Body of pancreas (tissue), 4 donors: ENCODE measurements around the gene ADRA1B. TPM values are rescaled to one million over a fixed set of nuclear protein-coding genes. Genes with fewer than 3 reads are reported as not detected.

Experiments
- ATAC-seq: fragments of 150-250 bp; one replicate; pipeline ENCODE4 v1.9.1; 2016
- DNase-seq, 4 donors: peaks; one replicate each; pipeline ENCODE4 v3.0.0-alpha.2; 2019
- H3K27ac ChIP-seq, 4 donors: fragments of 200-600 bp; sonication (generic); 1 replicate in 3 of 4; 2 replicates in 1 of 4; pipeline versions ENCODE4 v1.5.1 to v1.6.1; 2016 to 2019; ENCODE audit warnings: mild to moderate bottlenecking in 1 of 4, mixed read lengths in 1 of 4, moderate library complexity in 1 of 4
- H3K27me3 ChIP-seq, 2 donors: fragments of 200-600 bp; sonication (generic); one replicate each; pipeline ENCODE4 v1.6.0; 2016; ENCODE audit warnings: mild to moderate bottlenecking in 1 of 2
- H3K36me3 ChIP-seq, 2 donors: fragments of 200-600 bp; sonication (generic); replicated peaks in 1 of 2; 2 replicates each; pipeline ENCODE4 v1.5.1; 2016; ENCODE audit warnings: low read depth in 2 of 2; ENCODE audit not compliant: insufficient read depth in 1 of 2
- H3K4me1 ChIP-seq: fragments of 200-600 bp; sonication (generic); one replicate; pipeline ENCODE4 v1.6.0; 2016
- H3K4me3 ChIP-seq, 2 donors: fragments of 200-600 bp; sonication (generic); 1 replicate in 1 of 2; 2 replicates in 1 of 2; pipeline ENCODE4 v1.5.1; 2016 to 2019
- H3K9me3 ChIP-seq, 3 donors: fragments of 200-600 bp; sonication (generic); 1 replicate in 2 of 3; 2 replicates in 1 of 3; pipeline ENCODE4 v1.5.1; 2016
- POLR2A ChIP-seq, 3 donors: fragments of 450-650 bp; IDR thresholded peaks; one replicate each; pipeline ENCODE4 v1.6.1; 2016; ENCODE audit warnings: antibody characterized with exemption in 3 of 3, mild to moderate bottlenecking in 2 of 3
- WGBS, 2 donors: methylation state at CpG; one replicate each; pipeline ENCODE4 v1.1.5; 2017; 5-methylcytosine and 5-hydroxymethylcytosine counted together
- intact Hi-C: fragments of 100-400 bp; cut with DNase I; formaldehyde crosslinking; loops from one replicate; pipeline ENCODE4 v1.15.1; 2023
- total RNA-seq, 2 donors: library from RNA; depleted of rRNA; stranded (reverse); fragments of >200 nt; gene quantifications; one replicate each; pipeline ENCODE4 v1.1.0, GENCODE V29; 2016
- TF ChIP-seq, protein P1 (sequence below), 7 experiments: fragments of 450-650 bp in 4 of 7; fragments of 200-600 bp in 3 of 7; sonication (generic) in 3 of 7; IDR thresholded peaks; one replicate each; pipeline ENCODE4 v1.5.1; 2016 to 2019; ENCODE audit warnings: antibody characterized with exemption in 7 of 7

Gene ADRA1B
- total RNA-seq, 2 donors from 2014 or later = 0.26 to 4.0 TPM

DNA sequence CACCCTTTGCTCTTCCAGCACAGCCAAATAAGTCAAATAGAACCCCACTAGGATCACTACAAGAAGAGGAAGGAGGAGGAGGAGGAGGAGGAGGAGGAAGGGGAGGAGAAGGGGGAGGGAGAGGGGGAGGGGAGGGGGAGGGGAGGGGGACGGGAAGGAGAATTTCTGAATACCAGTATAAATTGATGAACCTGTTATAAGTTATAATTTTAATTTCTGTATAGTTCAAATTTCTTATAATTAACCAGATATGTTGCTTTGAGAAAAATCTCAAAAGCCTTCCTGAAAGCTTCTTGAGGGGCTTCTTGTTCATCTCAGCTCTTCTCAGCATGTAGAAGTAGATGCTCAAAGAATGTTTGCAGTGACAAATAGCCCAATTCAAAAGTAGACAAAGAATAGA is 15.0 kb upstream of the ADRA1B start:
- Histone ChIP-seq H3K36me3 (peaks cover 0 to 4% of the 10 kb centered on the region in 2 donors), H3K9me3 (no peaks in the 10 kb centered on the region), H3K27ac (no peak overlapping the region), H3K27me3 (no peaks in the 10 kb centered on the region), H3K4me3 (no peak overlapping the region), H3K4me1 (no peaks in the 10 kb centered on the region)
- no peak for DNase-seq
- 47 to 63% methylated on average over 1 of the region's 1 CpG for WGBS, 2 donors
- intact Hi-C loops = no loop called here
- ATAC-seq = no peak
- TF ChIP-seq, protein P1, sequence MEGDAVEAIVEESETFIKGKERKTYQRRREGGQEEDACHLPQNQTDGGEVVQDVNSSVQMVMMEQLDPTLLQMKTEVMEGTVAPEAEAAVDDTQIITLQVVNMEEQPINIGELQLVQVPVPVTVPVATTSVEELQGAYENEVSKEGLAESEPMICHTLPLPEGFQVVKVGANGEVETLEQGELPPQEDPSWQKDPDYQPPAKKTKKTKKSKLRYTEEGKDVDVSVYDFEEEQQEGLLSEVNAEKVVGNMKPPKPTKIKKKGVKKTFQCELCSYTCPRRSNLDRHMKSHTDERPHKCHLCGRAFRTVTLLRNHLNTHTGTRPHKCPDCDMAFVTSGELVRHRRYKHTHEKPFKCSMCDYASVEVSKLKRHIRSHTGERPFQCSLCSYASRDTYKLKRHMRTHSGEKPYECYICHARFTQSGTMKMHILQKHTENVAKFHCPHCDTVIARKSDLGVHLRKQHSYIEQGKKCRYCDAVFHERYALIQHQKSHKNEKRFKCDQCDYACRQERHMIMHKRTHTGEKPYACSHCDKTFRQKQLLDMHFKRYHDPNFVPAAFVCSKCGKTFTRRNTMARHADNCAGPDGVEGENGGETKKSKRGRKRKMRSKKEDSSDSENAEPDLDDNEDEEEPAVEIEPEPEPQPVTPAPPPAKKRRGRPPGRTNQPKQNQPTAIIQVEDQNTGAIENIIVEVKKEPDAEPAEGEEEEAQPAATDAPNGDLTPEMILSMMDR (IDR thresholded peaks at IDR 0.05) = no peak
- TF ChIP-seq POLR2A (IDR thresholded peaks at IDR 0.05) = no peak

DNA sequence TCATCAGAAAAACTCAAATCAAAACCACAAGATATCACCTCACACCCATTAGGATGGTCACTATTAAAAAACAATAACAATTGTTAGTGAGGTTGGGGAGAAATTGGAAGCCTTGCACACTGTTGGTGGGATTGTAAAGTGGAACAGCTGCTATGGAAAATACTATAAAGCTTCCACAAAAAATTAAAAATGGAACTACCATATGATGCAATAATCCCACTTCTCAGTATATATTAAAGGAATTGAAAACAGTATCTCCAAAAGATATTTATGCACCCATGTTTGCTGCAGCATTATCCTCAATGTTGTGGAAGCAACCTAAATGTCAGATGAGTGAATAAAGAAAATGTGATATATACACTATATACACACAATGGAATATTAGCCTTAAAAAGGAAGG is 14.5 kb upstream of the ADRA1B start:
- H3K4me1 ChIP-seq = no peaks in the 10 kb centered on the region
- H3K27ac ChIP-seq = no peak overlapping the region
- no peak for TF ChIP-seq POLR2A (IDR thresholded peaks at IDR 0.05)
- TF ChIP-seq, protein P1 (IDR thresholded peaks at IDR 0.05) = no peak
- intact Hi-C loops = no loop called here
- H3K27me3 ChIP-seq = no peaks in the 10 kb centered on the region
- no peak for ATAC-seq
- no peak overlapping the region for H3K4me3 ChIP-seq
- peaks cover 0 to 4% of the 10 kb centered on the region in 2 donors for H3K36me3 ChIP-seq
- no peaks in the 10 kb centered on the region for H3K9me3 ChIP-seq
- no peak for DNase-seq

DNA sequence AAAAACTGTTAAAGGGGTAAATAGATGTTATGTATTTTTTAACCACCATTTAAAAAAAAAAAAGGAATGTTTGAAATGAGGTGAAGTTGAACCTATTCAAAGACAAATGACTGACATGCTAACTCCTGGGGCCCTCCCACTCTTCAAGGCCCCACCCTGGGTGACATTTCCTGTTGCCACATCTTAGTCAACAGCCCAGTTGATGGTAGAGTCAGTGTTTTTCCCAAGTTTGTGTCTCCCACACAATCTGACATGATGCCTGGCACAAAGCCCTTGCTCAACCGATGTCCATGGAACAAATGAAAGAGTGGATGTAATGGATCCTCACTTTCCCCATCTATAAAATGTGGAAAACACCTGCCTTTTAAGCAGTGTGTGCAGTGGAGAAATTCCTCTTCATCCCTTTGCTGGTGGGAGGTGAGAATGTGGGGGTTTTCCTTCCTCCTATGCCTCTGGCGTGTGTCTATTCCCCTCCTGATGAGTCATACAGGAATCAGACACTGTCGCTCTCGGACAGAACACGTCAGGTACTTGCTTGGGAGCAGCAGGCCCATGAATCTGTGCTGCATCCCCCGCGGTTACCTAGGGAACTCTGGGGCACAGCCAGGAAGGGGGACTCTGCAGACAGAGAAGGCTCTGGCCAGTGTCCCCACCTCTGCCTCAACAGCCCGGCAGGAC is 13.7 kb upstream of the ADRA1B start:
- 77 to 80% methylated on average over 8 of the region's 8 CpGs for WGBS, 2 donors
- intact Hi-C loops = no loop called here
- TF ChIP-seq POLR2A (IDR thresholded peaks at IDR 0.05) = no peak
- TF ChIP-seq, protein P1 (IDR thresholded peaks at IDR 0.05) = no peak
- Histone ChIP-seq H3K27me3 (no peaks in the 10 kb centered on the region), H3K9me3 (no peaks in the 10 kb centered on the region), H3K36me3 (peaks cover 0 to 4% of the 10 kb centered on the region in 2 donors), H3K4me3 (no peak overlapping the region), H3K27ac (no peak overlapping the region), H3K4me1 (no peaks in the 10 kb centered on the region)
- DNase-seq (no peak), ATAC-seq (no peak)

DNA sequence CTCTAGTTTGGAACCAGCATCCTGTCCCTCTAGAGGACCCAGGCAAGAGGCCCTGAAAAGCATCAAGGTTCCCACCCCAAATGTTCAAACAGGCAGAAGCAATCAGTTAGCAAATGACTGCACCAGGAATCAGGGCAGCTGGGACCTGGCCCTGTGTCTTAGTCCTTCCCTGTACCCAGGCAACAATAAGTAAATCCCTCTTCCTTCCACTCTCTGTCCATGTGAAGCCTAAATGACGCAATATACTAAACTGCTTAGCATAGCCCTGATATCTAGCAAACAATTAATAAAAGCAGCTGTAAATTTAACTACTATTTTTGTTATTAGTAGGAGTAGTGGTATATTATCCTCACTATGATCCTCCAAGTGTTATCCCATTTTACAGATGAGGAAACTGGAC is 13.2 kb upstream of the ADRA1B start:
- 78 to 79% methylated on average over 1 of the region's 1 CpG for WGBS, 2 donors
- no peak for ATAC-seq
- Histone ChIP-seq H3K9me3 (no peaks in the 10 kb centered on the region), H3K36me3 (peaks cover 0 to 4% of the 10 kb centered on the region in 2 donors), H3K4me3 (no peak overlapping the region), H3K27ac (no peak overlapping the region), H3K27me3 (no peaks in the 10 kb centered on the region), H3K4me1 (no peaks in the 10 kb centered on the region)
- intact Hi-C loops = no loop called here
- no peak for DNase-seq
- TF ChIP-seq, protein P1 (IDR thresholded peaks at IDR 0.05) = no peak
- no peak for TF ChIP-seq POLR2A (IDR thresholded peaks at IDR 0.05)

DNA sequence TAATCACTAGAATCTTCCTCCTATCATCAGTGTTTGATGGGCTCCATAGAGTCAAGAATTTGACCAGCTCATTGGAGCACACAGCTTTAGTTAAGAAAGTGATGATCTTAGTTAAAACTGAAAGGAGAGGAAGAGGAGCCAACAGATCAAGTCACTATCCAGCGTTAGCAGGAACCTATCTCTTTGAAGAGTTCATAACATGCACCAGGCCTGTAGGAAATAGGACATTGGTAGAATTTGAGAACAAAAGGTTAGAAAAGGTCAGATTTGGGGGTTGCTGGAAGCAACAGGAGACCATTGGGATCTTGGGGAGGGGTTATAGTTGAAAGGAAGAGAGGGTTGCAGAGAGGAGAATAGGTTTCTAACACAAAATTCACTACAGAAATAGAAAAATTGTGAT is 11.4 kb upstream of the ADRA1B start:
- no peak overlapping the region for H3K27ac ChIP-seq
- intact Hi-C loops = no loop called here

More for the DNA sequence above, 11.4 kb upstream of the ADRA1B start:
- WGBS, 2 donors = 64 to 70% methylated on average over 1 of the region's 1 CpG
- TF ChIP-seq POLR2A (IDR thresholded peaks at IDR 0.05) = no peak
- TF ChIP-seq, protein P1 (IDR thresholded peaks at IDR 0.05) = no peak
- no peak for DNase-seq
- H3K27me3 ChIP-seq = no peaks in the 10 kb centered on the region
- no peak for ATAC-seq
- H3K9me3 ChIP-seq = no peaks in the 10 kb centered on the region
- peaks cover 0 to 4% of the 10 kb centered on the region in 2 donors for H3K36me3 ChIP-seq
- H3K4me1 ChIP-seq = no peaks in the 10 kb centered on the region
- H3K4me3 ChIP-seq = no peak overlapping the region
